ENCODE data around the gene SPDL1.

The SPDL1 gene

GRCh38 chr5:169636477-169637084 is 53.0 kb downstream of the SPDL1 start:
- in situ Hi-C loops (cut with MboI; ENCODE audit: low pct_unique_long_range_greater_than_20kb, low sequenced_read_pairs, unreplicated experiment), result no loop called here
- DNase-seq (ENCODE audit: low spot score), result no peak

GRCh38 chr5:169637085-169637548 is 53.5 kb downstream of the SPDL1 start, which contains the start of gene DOCK2:
DOCK2 (plus strand) TSS chr5:169637275; CDS start chr5:169637327, 52 bp downstream.
- in situ Hi-C loops (cut with MboI; ENCODE audit: low pct_unique_long_range_greater_than_20kb, low sequenced_read_pairs, unreplicated experiment), result no loop called here
- no peak for TF ChIP-seq CTCF (IDR thresholded peaks at IDR 0.05; ENCODE audit: extremely low read depth, insufficient read depth, missing control alignments)
- peak; percentile 86 for DNase-seq (ENCODE audit: low spot score)

More at GRCh38 chr5:169636477-169637084, 53.0 kb downstream of the SPDL1 start:
- TF ChIP-seq CTCF (IDR thresholded peaks at IDR 0.05; ENCODE audit: extremely low read depth, insufficient read depth, missing control alignments), result no peak

DNA sequence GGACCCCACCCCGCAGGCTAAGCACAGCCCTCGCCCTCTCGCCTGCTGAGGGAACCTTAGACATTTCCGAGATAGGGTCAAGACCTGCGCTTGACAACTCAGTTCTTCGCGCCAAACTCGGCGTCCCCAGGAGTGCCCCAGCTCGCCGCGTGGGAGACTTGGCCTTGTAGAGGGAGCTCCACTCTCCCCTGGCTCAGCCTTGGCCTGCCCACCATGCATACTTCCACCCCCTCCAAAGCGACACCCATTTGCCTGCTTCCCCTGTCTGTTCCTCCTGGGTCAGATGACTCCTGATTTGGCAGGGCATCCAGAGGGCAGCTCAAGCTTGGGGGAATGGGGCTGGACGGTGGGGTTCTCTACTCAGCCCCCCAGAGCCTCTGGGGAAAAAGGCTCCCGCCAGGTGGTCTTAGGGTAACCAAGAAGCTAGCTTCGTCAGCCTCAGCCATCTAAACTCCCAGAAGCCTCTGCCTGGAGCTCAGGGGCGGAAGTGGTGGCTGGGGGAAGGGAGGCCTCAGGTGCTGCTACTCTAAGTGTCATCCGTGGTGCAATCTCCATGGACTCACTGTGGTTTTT is 54.1 kb downstream of the SPDL1 start:
- TF ChIP-seq CTCF (IDR thresholded peaks at IDR 0.05; ENCODE audit: extremely low read depth, insufficient read depth, missing control alignments), result no peak
- in situ Hi-C loops (cut with MboI; ENCODE audit: low pct_unique_long_range_greater_than_20kb, low sequenced_read_pairs, unreplicated experiment), result no loop called here
- peak; percentile 69 for DNase-seq (ENCODE audit: low spot score)

GRCh38 chr5:169641253-169641652 is 57.7 kb downstream of the SPDL1 start:
- TF ChIP-seq CTCF (IDR thresholded peaks at IDR 0.05; ENCODE audit: extremely low read depth, insufficient read depth, missing control alignments), result no peak
- in situ Hi-C loops (cut with MboI; ENCODE audit: low pct_unique_long_range_greater_than_20kb, low sequenced_read_pairs, unreplicated experiment), result no loop called here
- DNase-seq (ENCODE audit: low spot score), result no peak

DNA sequence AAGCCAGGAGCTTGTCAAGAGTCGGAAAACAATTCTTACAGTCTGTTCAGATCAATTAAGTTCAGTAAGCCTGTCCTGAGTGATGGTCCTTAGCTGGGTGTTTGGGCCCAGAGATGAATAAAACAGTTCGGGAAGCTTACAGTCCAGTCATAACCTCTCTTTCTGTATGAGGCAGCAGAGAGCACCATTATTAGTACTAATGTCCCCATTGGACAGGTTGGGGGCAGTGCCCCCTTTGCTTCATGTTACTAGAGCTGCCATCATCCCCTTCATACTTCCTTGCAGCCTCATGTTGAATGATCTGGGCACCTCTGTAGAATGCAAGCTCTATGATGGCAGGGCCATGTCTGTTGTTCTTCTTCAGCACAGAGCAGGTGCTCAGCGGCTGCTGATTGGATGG is 63.3 kb downstream of the SPDL1 start:
- DNase-seq (ENCODE audit: low spot score), result peak; percentile 40
- in situ Hi-C loops (cut with MboI; ENCODE audit: low pct_unique_long_range_greater_than_20kb, low sequenced_read_pairs, unreplicated experiment), result no loop called here
- TF ChIP-seq CTCF (IDR thresholded peaks at IDR 0.05; ENCODE audit: extremely low read depth, insufficient read depth, missing control alignments), result no peak

GRCh38 chr5:169647566-169647965 is 64.0 kb downstream of the SPDL1 start:
- TF ChIP-seq CTCF (IDR thresholded peaks at IDR 0.05; ENCODE audit: extremely low read depth, insufficient read depth, missing control alignments), result no peak
- no peak for DNase-seq (ENCODE audit: low spot score)
- in situ Hi-C loops (cut with MboI; ENCODE audit: low pct_unique_long_range_greater_than_20kb, low sequenced_read_pairs, unreplicated experiment), result no loop called here

Measured in GM13977 (cell line).